HEK293T (cell line): ENCODE measurements around the gene E2F3.

ENCODE experiments used
- CTCF ChIA-PET: fragments of 350-600 bp; formaldehyde crosslinking; extraction: SDS; loops from one replicate; lab custom pipeline; 2021; ENCODE audit warnings: antibody characterized with exemption, inconsistent platforms; lab: Yijun Ruan, JAX
- POLR2A ChIA-PET: fragments of 350-600 bp; formaldehyde crosslinking; extraction: SDS; loops from one replicate; lab custom pipeline; 2020; ENCODE audit warnings: antibody characterized with exemption, inconsistent platforms; lab: Yijun Ruan, JAX
- DNase-seq: peaks from one replicate; pipeline ENCODE4 v3.0.0; 2012; ENCODE audit warnings: mixed read lengths; ENCODE audit errors: extremely low spot score
- ARNT ChIP-seq: fragments of 450-650 bp; IDR thresholded peaks from 2 replicates; pipeline ENCODE4 v1.6.1; 2017; ENCODE audit warnings: mild to moderate bottlenecking
- BHLHE40 ChIP-seq: fragments of 450-650 bp; IDR thresholded peaks from 2 replicates; pipeline ENCODE4 v1.6.1; 2016; ENCODE audit warnings: mild to moderate bottlenecking, moderate library complexity, borderline replicate concordance
- CTBP1 ChIP-seq: fragments of 450-650 bp; IDR thresholded peaks from 2 replicates; pipeline ENCODE4 v1.6.1; 2016; ENCODE audit warnings: borderline replicate concordance
- ELF4 ChIP-seq: fragments of 450-650 bp; IDR thresholded peaks from 2 replicates; pipeline ENCODE4 v1.6.1; 2017; ENCODE audit warnings: antibody characterized with exemption
- FOXA1 ChIP-seq: fragments of 450-650 bp; IDR thresholded peaks from 2 replicates; pipeline ENCODE4 v1.6.1; 2016; ENCODE audit warnings: mild to moderate bottlenecking
- FOXK2 ChIP-seq: fragments of 450-650 bp; IDR thresholded peaks from 2 replicates; pipeline ENCODE4 v1.6.1; 2016; ENCODE audit warnings: mild to moderate bottlenecking
- FOXM1 ChIP-seq: fragments of 450-650 bp; IDR thresholded peaks from 2 replicates; pipeline ENCODE4 v1.6.1; 2017; ENCODE audit warnings: mild to moderate bottlenecking, borderline replicate concordance
- HDGF ChIP-seq: fragments of 450-650 bp; IDR thresholded peaks from 2 replicates; pipeline ENCODE4 v1.6.1; 2017; ENCODE audit warnings: antibody characterized with exemption, borderline replicate concordance
- L3MBTL2 ChIP-seq: fragments of 450-650 bp; conservative IDR thresholded peaks from 2 replicates; pipeline ENCODE4 v1.6.1; 2016; ENCODE audit warnings: mild to moderate bottlenecking
- LEF1 ChIP-seq: fragments of 450-650 bp; IDR thresholded peaks from 2 replicates; pipeline ENCODE4 v1.6.1; 2017; ENCODE audit warnings: mild to moderate bottlenecking, borderline replicate concordance
- NFRKB ChIP-seq: fragments of 450-650 bp; IDR thresholded peaks from 2 replicates; pipeline ENCODE4 v1.6.1; 2016; ENCODE audit warnings: mild to moderate bottlenecking, moderate library complexity
- SP1 ChIP-seq: fragments of 450-650 bp; IDR thresholded peaks from 2 replicates; pipeline ENCODE4 v1.6.1; 2017
- SUZ12 ChIP-seq: fragments of 450-650 bp; IDR thresholded peaks from 2 replicates; pipeline ENCODE4 v1.6.1; 2016; ENCODE audit warnings: mild to moderate bottlenecking
- TARDBP ChIP-seq: fragments of 450-650 bp; IDR thresholded peaks from 2 replicates; pipeline ENCODE4 v1.6.1; 2016
- ZNF384 ChIP-seq: fragments of 450-650 bp; IDR thresholded peaks from 2 replicates; pipeline ENCODE4 v1.6.1; 2016
- TF ChIP-seq, protein P1 (sequence below): fragments of 450-650 bp; IDR thresholded peaks from 2 replicates; pipeline ENCODE4 v1.6.1; 2016

The E2F3 gene

DNA sequence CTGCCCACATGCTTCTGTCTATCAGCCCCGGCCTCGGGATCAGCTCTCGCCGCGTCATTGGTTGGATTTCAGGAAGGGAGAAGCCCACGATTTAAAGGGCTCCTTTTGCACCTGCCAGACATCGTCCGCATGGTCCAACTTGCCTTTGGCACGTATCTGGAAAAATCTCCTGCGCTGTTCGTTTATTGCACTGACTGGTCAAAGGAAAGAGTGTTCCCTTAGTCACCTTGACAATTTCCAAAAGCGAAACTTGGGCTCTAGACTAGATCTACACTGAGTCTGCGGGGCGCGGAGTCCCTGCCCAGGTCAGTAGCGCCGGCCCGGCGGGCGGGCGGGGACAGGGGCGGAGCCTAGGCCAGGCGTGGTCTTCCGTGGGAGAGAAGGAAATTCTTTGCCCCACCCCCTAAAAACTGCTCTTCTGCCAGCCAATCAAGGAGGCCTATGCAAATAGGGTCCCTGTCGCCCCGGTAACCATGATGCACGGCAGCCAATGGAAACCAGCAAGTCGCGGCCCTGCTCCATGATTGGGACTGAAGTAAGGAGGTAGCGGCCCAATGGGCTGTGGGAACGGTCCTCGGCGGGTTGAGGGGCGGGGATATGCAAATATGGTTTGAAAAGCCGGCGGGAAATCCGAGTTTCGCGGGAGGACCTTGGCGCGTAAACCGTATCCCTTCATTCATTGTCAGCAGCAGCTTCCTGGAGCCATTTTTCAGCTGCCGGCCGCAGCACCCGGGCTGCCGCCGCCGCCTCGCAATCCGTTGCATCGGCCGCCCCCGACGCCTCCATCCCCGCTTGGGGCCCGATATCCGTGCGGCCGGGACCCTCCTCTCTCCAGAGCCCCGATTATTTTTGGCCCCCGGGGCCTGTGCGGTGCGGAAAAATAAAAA is at the start of gene E2F3:
E2F3 (plus strand) TSS at position 675 of the 887 bp plus-strand sequence. CDS start 354 bp downstream, outside the sequence.
- DNase-seq = peak; percentile 97
- ChIA-PET POLR2A (interaction anchor here (0.6 to 1.9 kb wide), 10 partner anchors 12 to 278 kb away, joined by 3 to 11 read pairs (median 3); no protein-coding TSS in a partner anchor), CTCF (interaction anchor here (0.8 kb wide), 1 partner anchor 59 kb away, joined by 4 read pairs; no protein-coding TSS in a partner anchor)
- TF ChIP-seq FOXK2 (no peak), ELF4 (peak; percentile 90), CTBP1 (peak; percentile 74; the same call in 1 of the 2 replicates), L3MBTL2 (peak; percentile 38), FOXM1 (peak; percentile 51; the same call in 1 of the 2 replicates), NFRKB (peak; percentile 94), SUZ12 (no peak), HDGF (peak; percentile 72; the same call in 1 of the 2 replicates)
- TF ChIP-seq, protein P1, sequence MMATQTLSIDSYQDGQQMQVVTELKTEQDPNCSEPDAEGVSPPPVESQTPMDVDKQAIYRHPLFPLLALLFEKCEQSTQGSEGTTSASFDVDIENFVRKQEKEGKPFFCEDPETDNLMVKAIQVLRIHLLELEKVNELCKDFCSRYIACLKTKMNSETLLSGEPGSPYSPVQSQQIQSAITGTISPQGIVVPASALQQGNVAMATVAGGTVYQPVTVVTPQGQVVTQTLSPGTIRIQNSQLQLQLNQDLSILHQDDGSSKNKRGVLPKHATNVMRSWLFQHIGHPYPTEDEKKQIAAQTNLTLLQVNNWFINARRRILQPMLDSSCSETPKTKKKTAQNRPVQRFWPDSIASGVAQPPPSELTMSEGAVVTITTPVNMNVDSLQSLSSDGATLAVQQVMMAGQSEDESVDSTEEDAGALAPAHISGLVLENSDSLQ = peak; percentile 83

DNA sequence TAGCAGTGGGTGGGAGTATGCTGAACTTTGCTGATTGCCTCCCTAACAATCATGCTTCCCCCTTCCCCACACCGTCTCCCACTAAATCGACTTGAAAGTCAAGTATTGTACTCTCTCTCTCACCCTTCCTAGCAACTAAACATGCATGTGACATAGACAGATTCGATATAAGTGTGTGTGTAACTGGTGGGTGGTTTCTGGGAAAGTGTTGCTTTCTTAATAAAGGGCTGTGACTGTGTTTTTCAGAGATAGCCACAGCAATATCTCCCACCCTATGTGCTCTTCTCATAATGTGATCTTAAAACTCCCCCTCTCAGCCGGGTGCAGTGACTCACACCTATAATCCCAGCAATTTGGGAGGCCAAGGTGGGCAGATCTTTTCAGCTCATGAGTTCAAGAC is 49.3 kb upstream of the E2F3 start:
- no peak for DNase-seq
- CTCF ChIA-PET = no interaction called here
- TF ChIP-seq HDGF (no peak), FOXM1 (no peak), BHLHE40 (no peak), NFRKB (no peak), SP1 (no peak), ARNT (no peak), LEF1 (no peak), L3MBTL2 (no peak), TARDBP (no peak), FOXK2 (no peak), ELF4 (no peak), SUZ12 (no peak)
- TF ChIP-seq, protein P1 = no peak
- POLR2A ChIA-PET = no interaction called here

DNA sequence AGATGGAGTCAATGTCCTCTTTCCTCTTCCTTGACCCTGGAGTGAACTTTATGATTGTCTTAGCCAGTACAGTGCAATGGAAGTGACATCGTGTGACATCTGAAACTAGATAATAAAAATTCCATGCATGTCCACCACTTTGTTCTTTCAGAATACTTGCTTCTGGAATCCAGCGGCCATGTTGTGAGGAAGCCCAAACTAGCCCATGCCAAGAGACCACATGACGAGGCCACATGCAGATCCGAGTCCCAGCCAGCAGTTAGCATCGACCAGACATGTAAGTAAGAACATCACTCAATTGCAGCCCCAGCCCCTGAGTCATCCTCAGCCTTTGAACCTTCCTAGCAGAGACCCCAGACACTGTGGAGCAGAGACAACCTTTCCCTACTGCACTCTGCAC is 48.5 kb upstream of the E2F3 start:
- DNase-seq = no peak
- CTCF ChIA-PET = no interaction called here
- POLR2A ChIA-PET = no interaction called here
- no peak for TF ChIP-seq ZNF384
- TF ChIP-seq HDGF = no peak
- no peak for TF ChIP-seq FOXA1
- TF ChIP-seq FOXK2 = no peak
- TF ChIP-seq, protein P1 = no peak
- TF ChIP-seq SP1 = no peak
- no peak for TF ChIP-seq SUZ12
- TF ChIP-seq NFRKB = no peak
- TF ChIP-seq CTBP1 = no peak
- no peak for TF ChIP-seq ARNT
- no peak for TF ChIP-seq LEF1

DNA sequence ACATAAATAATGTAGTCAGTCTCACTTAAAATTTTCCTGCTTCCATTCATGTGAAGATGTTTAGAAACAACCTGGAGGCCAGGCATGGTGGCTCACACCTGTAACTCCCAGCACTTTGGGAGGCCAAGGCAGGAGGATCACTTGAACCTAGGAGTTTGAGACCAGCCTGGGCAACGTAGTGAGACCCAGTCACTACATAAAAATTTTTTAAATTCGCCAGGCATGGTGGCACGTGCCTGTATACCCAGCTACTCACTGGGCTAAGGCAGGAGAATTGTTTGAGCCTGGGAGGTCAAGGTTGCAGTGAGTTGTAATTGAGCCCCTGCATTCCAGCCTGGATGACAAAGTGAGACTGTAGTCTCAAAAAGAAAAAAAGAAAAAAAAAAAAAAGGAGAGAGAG is 47.3 kb upstream of the E2F3 start:
- POLR2A ChIA-PET = no interaction called here
- no peak for TF ChIP-seq TARDBP
- no peak for TF ChIP-seq ZNF384
- TF ChIP-seq LEF1 = no peak
- CTCF ChIA-PET = no interaction called here
- DNase-seq = no peak

DNA sequence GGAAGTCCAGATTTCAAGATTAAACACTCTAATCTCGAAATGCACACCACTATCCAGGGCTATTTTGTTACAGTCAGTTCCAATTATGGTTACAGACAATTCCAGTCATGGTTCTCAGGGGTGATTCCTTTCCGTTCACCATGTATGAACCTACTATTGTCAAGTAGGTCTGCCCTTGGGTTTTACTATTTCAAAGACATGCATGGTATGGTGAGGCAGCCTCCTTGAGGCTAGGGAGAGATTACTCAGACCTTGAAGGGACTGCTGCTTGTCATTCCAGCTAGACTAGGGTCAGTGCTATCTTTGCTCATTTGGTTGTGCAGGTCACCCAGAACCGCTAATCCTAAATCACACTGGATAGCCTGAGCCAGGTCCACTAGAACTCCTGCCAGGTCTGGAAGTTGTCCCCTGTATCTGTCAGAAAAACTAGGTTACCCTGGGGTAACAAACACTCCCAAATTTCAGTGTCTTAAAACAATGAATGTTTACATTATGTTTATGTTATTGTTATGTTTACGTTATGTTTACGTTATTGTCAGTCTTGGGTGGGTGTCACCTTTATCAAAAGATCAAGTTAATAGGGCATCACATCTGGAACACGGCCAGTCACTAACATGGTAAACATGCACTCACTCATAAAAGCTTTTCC is 41.1 kb upstream of the E2F3 start:
- TF ChIP-seq ELF4 (no peak), LEF1 (no peak), ZNF384 (no peak)
- no peak for DNase-seq
- ChIA-PET CTCF (no interaction called here), POLR2A (no interaction called here)

DNA sequence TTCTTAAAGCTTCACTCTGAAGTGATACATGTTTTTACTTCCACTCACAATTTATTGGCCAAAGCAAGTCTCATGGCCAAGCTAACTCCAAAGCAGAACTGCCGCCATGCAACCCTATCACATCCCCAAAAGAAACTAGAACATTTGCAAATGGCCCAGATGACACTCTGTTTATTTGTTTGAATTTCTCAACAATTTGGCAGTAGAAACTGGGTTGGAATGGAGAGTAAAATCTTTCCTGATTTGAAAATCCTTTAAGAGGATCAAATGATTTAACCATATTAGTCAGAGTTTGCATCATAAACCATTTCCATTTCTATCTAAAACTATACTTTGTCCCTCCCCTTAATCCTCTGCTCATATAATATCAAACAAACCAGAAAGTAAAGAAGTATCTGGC is 39.1 kb upstream of the E2F3 start:
- ChIA-PET CTCF (no interaction called here), POLR2A (no interaction called here)
- no peak for TF ChIP-seq SP1
- TF ChIP-seq CTBP1 = no peak
- TF ChIP-seq TARDBP = no peak
- no peak for TF ChIP-seq ARNT
- TF ChIP-seq SUZ12 = no peak
- TF ChIP-seq, protein P1 = no peak
- TF ChIP-seq FOXM1 = no peak
- no peak for TF ChIP-seq L3MBTL2
- no peak for DNase-seq
